HepG2 (cell line): ENCODE results near the gene SMIM29. TPM values are rescaled to one million over a fixed set of nuclear protein-coding genes. Genes with fewer than 3 reads are reported as not detected.

Experiments
- CC2D1A ChIP-seq: sonication (generic); formaldehyde crosslinking; IDR thresholded peaks from 2 replicates; pipeline ENCODE4 v1.8.1; 2023; ENCODE audit warnings: mild to moderate bottlenecking, missing genetic modification reagents
- HHEX ChIP-seq: IDR thresholded peaks from 2 replicates; pipeline ENCODE4 v1.6.1; 2016; ENCODE audit warnings: control low read depth
- KMT2A ChIP-seq: sonication (generic); formaldehyde crosslinking; IDR thresholded peaks from 2 replicates; pipeline ENCODE4 v1.4.0; 2020; ENCODE audit warnings: missing genetic modification reagents
- MATR3 ChIP-seq: sonication (generic); formaldehyde crosslinking; IDR thresholded peaks from 2 replicates; pipeline ENCODE4 v1.4.0; 2020; ENCODE audit warnings: missing genetic modification reagents
- MEF2D ChIP-seq: sonication (generic); formaldehyde crosslinking; IDR thresholded peaks from 2 replicates; pipeline ENCODE4 v1.5.1; 2020; ENCODE audit warnings: mild to moderate bottlenecking, missing genetic modification reagents
- MTA1 ChIP-seq: sonication (generic); formaldehyde crosslinking; IDR thresholded peaks from 2 replicates; pipeline ENCODE4 v1.4.0; 2020; ENCODE audit warnings: missing genetic modification reagents, mild to moderate bottlenecking, borderline replicate concordance
- MYC ChIP-seq: sonication (generic); formaldehyde crosslinking; IDR thresholded peaks from 2 replicates; pipeline ENCODE4 v1.9.0; 2021; ENCODE audit warnings: missing genetic modification reagents, borderline replicate concordance
- NRL ChIP-seq: sonication (generic); formaldehyde crosslinking; IDR thresholded peaks from 2 replicates; pipeline ENCODE4 v1.5.0; 2020; ENCODE audit warnings: missing genetic modification reagents, mild to moderate bottlenecking, moderate library complexity, borderline replicate concordance
- RFXANK ChIP-seq: IDR thresholded peaks from 2 replicates; pipeline ENCODE4 v1.6.1; 2016
- U2AF2 ChIP-seq: fragments of 200-400 bp; formaldehyde crosslinking; IDR thresholded peaks from 2 replicates; pipeline ENCODE4 v1.6.1; 2017; ENCODE audit warnings: low read depth, mild to moderate bottlenecking, low read length
- ZHX1 ChIP-seq: sonication (generic); formaldehyde crosslinking; IDR thresholded peaks from 2 replicates; pipeline ENCODE4 v1.8.1; 2022; ENCODE audit warnings: low read depth, mild to moderate bottlenecking, missing genetic modification reagents
- ZNF329 ChIP-seq: sonication (generic); formaldehyde crosslinking; IDR thresholded peaks from 2 replicates; pipeline ENCODE4 v1.9.0; 2021; ENCODE audit warnings: low read depth, mild to moderate bottlenecking, missing genetic modification reagents
- ZNF432 ChIP-seq: sonication (generic); formaldehyde crosslinking; IDR thresholded peaks from 2 replicates; pipeline ENCODE4 v1.5.0; 2020; ENCODE audit warnings: missing genetic modification reagents, mild to moderate bottlenecking, borderline replicate concordance
- ZNF530 ChIP-seq: sonication (generic); formaldehyde crosslinking; IDR thresholded peaks from 2 replicates; pipeline ENCODE4 v1.5.0; 2020; ENCODE audit warnings: low read depth, mild to moderate bottlenecking, missing genetic modification reagents
- ZNF629 ChIP-seq: sonication (generic); formaldehyde crosslinking; conservative IDR thresholded peaks from 2 replicates; pipeline ENCODE4 v1.5.0; 2020; ENCODE audit warnings: missing genetic modification reagents
- ZNF644 ChIP-seq: IDR thresholded peaks from 2 replicates; pipeline ENCODE4 v1.6.1; 2016; ENCODE audit warnings: low read depth
- ZNF768 ChIP-seq: sonication (generic); formaldehyde crosslinking; IDR thresholded peaks from 2 replicates; pipeline ENCODE4 v1.4.0; 2020; ENCODE audit warnings: missing genetic modification reagents
- ZNF891 ChIP-seq: sonication (generic); formaldehyde crosslinking; IDR thresholded peaks from 2 replicates; pipeline ENCODE4 v1.5.0; 2020; ENCODE audit warnings: mild to moderate bottlenecking, missing genetic modification reagents
- ZSCAN21 ChIP-seq: sonication (generic); formaldehyde crosslinking; IDR thresholded peaks from 2 replicates; pipeline ENCODE4 v1.8.0; 2022; ENCODE audit warnings: mild to moderate bottlenecking, missing genetic modification reagents, moderate library complexity, borderline replicate concordance
- polyA plus RNA-seq, 8 experiments: library from polyadenylated mRNA; depleted of rRNA in 3 of 8; stranded (reverse) in 7 of 8; unstranded in 1 of 8; fragments of >200 nt; fragmentation: Illumina TruSeq in 4 of 8; extraction: Trizol in 4 of 8; gene quantifications; 2 replicates each; pipeline versions ENCODE4 v1.2.1 to v1.2.3, GENCODE V29; 2011 to 2016; ENCODE audit warnings: low read depth in 4 of 8, missing spikeins in 1 of 8, mixed read lengths in 1 of 8; ENCODE audit not compliant: insufficient read depth in 1 of 8
- total RNA-seq, 5 experiments: library from RNA; depleted of rRNA; stranded (reverse); fragments of >200 nt; fragmentation: Illumina TruSeq; extraction: Trizol; gene quantifications; 2 replicates each; pipeline ENCODE4 v1.2.3, GENCODE V29; 2016; ENCODE audit warnings: low read depth in 1 of 5
- TF ChIP-seq, protein P1 (sequence below): sonication (generic); formaldehyde crosslinking; IDR thresholded peaks from 2 replicates; pipeline ENCODE4 v1.5.0; 2020; ENCODE audit warnings: mild to moderate bottlenecking, missing genetic modification reagents
- TF ChIP-seq, protein P2 (sequence below): sonication (generic); formaldehyde crosslinking; IDR thresholded peaks from 2 replicates; pipeline ENCODE4 v1.4.0; 2020; ENCODE audit warnings: missing genetic modification reagents, mild to moderate bottlenecking, borderline replicate concordance
- TF ChIP-seq, protein P3 (sequence below): sonication (generic); formaldehyde crosslinking; IDR thresholded peaks from 2 replicates; pipeline ENCODE4 v1.8.0; 2022; ENCODE audit warnings: missing genetic modification reagents, mild to moderate bottlenecking, inconsistent platforms, borderline replicate concordance
- TF ChIP-seq, protein P4 (sequence below): sonication (generic); formaldehyde crosslinking; IDR thresholded peaks from 2 replicates; pipeline ENCODE4 v1.5.0; 2020; ENCODE audit warnings: missing genetic modification reagents

SMIM29 gene
- total and polyA plus RNA-seq, 2 of the 13 experiments (the other 11 are each of a cell fraction or from before 2014, with no cell fraction given): 8.8 to 15.3 TPM

- TF ChIP-seq ZHX1: no peak
- TF ChIP-seq MATR3 (CRISPR knock-in tag): no peak
- TF ChIP-seq NRL (CRISPR knock-in tag): no peak
- TF ChIP-seq MTA1 (CRISPR knock-in tag): 0 out of 2 replicates have a peak, but pooled peaks have one; percentile 5
- TF ChIP-seq ZNF329 (CRISPR knock-in tag): 0 out of 2 replicates have a peak, but pooled peaks have one; percentile 20
- TF ChIP-seq ZNF530: no peak
- TF ChIP-seq, protein P1, sequence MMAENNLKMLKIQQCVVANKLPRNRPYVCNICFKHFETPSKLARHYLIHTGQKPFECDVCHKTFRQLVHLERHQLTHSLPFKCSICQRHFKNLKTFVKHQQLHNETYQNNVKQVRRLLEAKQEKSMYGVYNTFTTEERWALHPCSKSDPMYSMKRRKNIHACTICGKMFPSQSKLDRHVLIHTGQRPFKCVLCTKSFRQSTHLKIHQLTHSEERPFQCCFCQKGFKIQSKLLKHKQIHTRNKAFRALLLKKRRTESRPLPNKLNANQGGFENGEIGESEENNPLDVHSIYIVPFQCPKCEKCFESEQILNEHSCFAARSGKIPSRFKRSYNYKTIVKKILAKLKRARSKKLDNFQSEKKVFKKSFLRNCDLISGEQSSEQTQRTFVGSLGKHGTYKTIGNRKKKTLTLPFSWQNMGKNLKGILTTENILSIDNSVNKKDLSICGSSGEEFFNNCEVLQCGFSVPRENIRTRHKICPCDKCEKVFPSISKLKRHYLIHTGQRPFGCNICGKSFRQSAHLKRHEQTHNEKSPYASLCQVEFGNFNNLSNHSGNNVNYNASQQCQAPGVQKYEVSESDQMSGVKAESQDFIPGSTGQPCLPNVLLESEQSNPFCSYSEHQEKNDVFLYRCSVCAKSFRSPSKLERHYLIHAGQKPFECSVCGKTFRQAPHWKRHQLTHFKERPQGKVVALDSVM (CRISPR knock-in tag): 0 out of 2 replicates have a peak, but pooled peaks have one; percentile 20
- no peak for TF ChIP-seq ZSCAN21 (CRISPR knock-in tag)
- TF ChIP-seq MEF2D (CRISPR knock-in tag): no peak
- TF ChIP-seq RFXANK: no peak
- peak; percentile 92 for TF ChIP-seq ZNF768 (CRISPR knock-in tag)
- no peak for TF ChIP-seq ZNF644 (CRISPR knock-in tag)
- no peak for TF ChIP-seq HHEX
- TF ChIP-seq, protein P2, sequence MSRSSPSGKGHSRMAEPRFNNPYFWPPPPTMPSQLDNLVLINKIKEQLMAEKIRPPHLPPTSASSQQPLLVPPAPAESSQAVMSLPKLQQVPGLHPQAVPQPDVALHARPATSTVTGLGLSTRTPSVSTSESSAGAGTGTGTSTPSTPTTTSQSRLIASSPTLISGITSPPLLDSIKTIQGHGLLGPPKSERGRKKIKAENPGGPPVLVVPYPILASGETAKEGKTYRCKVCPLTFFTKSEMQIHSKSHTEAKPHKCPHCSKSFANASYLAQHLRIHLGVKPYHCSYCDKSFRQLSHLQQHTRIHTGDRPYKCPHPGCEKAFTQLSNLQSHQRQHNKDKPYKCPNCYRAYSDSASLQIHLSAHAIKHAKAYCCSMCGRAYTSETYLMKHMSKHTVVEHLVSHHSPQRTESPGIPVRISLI: no peak
- TF ChIP-seq MYC: peak; percentile 27; the same call in 1 of the 2 replicates
- TF ChIP-seq U2AF2: no peak
- TF ChIP-seq ZNF629 (CRISPR knock-in tag): peak; percentile 94
- TF ChIP-seq KMT2A (CRISPR knock-in tag): no peak
- TF ChIP-seq, protein P3, sequence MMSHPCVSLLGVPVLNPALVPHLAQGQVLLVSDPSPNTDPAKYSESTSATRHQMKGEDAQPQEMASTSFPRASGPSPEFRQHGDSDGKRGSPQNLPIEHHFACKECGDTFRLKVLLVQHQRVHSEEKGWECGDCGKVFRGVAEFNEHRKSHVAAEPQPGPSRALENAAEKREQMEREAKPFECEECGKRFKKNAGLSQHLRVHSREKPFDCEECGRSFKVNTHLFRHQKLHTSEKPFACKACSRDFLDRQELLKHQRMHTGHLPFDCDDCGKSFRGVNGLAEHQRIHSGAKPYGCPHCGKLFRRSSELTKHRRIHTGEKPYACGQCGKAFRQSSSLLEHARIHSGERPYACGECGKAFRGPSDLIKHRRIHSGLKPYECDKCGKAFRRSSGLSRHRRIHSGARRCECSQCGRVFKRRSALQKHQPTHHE: no peak
- TF ChIP-seq ZNF432 (CRISPR knock-in tag): no peak
- TF ChIP-seq, protein P4, sequence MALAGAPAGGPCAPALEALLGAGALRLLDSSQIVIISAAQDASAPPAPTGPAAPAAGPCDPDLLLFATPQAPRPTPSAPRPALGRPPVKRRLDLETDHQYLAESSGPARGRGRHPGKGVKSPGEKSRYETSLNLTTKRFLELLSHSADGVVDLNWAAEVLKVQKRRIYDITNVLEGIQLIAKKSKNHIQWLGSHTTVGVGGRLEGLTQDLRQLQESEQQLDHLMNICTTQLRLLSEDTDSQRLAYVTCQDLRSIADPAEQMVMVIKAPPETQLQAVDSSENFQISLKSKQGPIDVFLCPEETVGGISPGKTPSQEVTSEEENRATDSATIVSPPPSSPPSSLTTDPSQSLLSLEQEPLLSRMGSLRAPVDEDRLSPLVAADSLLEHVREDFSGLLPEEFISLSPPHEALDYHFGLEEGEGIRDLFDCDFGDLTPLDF (CRISPR knock-in tag): no peak
- peak; percentile 17 for TF ChIP-seq ZNF891 (CRISPR knock-in tag)
- no peak for TF ChIP-seq CC2D1A (CRISPR knock-in tag)
Observed at GRCh38 chr6:34223381-34223955, 25.3 kb downstream of the SMIM29 start (continued).
